Activated naive CD4-positive, alpha-beta T cell treated with anti-CD3 and anti-CD28 coated beads, Interleukin-2, amount 50 U/mL, for 24 hours (primary cell): Measurements from ENCODE around the gene IKZF1.

Source experiments
- H3K27ac Mint-ChIP-seq: one replicate; pipeline ENCODE4 v1.8.0; 2021; ENCODE audit warnings: mild to moderate bottlenecking, mixed read lengths
- H3K27me3 Mint-ChIP-seq: one replicate; pipeline ENCODE4 v1.8.0; 2021; ENCODE audit warnings: mixed read lengths
- H3K36me3 Mint-ChIP-seq: one replicate; pipeline ENCODE4 v1.8.0; 2021; ENCODE audit warnings: mixed read lengths
- H3K4me1 Mint-ChIP-seq: one replicate; pipeline ENCODE4 v1.8.0; 2021; ENCODE audit warnings: mixed read lengths
- H3K4me3 Mint-ChIP-seq: one replicate; pipeline ENCODE4 v1.8.0; 2021; ENCODE audit warnings: mild to moderate bottlenecking, mixed read lengths
- H3K9me3 Mint-ChIP-seq: one replicate; pipeline ENCODE4 v1.8.0; 2021; ENCODE audit warnings: mixed read lengths

Gene IKZF1

GRCh38 chr7:50348469-50349162 lies 44.1 kb downstream of the IKZF1 start:
- H3K9me3 Mint-ChIP-seq: peaks cover 5% of the 10 kb centered on the region
- peak overlapping the region; percentile 86 for H3K4me3 Mint-ChIP-seq
- peaks cover 33% of the 10 kb centered on the region for H3K36me3 Mint-ChIP-seq
- H3K27me3 Mint-ChIP-seq: no peaks in the 10 kb centered on the region
- peak overlapping the region; percentile 98 for H3K27ac Mint-ChIP-seq
- H3K4me1 Mint-ChIP-seq: peaks cover 84% of the 10 kb centered on the region

- peak overlapping the region; percentile 54 for H3K4me3 Mint-ChIP-seq
- H3K27me3 Mint-ChIP-seq: no peaks in the 10 kb centered on the region
- peaks cover 31% of the 10 kb centered on the region for H3K36me3 Mint-ChIP-seq
- peak overlapping the region; percentile 98 for H3K27ac Mint-ChIP-seq
- peaks cover 92% of the 10 kb centered on the region for H3K4me1 Mint-ChIP-seq
- H3K9me3 Mint-ChIP-seq: peaks cover 5% of the 10 kb centered on the region
Measured at GRCh38 chr7:50349399-50349798, 44.9 kb downstream of the IKZF1 start.

GRCh38 chr7:50349963-50350944 lies 45.7 kb downstream of the IKZF1 start:
- Mint-ChIP-seq H3K4me3 (peak overlapping the region; percentile 78), H3K27me3 (no peaks in the 10 kb centered on the region), H3K4me1 (peaks cover 97% of the 10 kb centered on the region), H3K36me3 (peaks cover 33% of the 10 kb centered on the region), H3K27ac (peak overlapping the region; percentile 98), H3K9me3 (peaks cover 5% of the 10 kb centered on the region)

GRCh38 chr7:50351267-50351666 lies 46.8 kb downstream of the IKZF1 start:
- H3K4me3 Mint-ChIP-seq: peak overlapping the region; percentile 78
- H3K27me3 Mint-ChIP-seq: no peaks in the 10 kb centered on the region
- H3K9me3 Mint-ChIP-seq: peaks cover 5% of the 10 kb centered on the region
- H3K36me3 Mint-ChIP-seq: peaks cover 31% of the 10 kb centered on the region
- peak overlapping the region; percentile 98 for H3K27ac Mint-ChIP-seq
- peaks cover 95% of the 10 kb centered on the region for H3K4me1 Mint-ChIP-seq

GRCh38 chr7:50352282-50352681 lies 47.8 kb downstream of the IKZF1 start:
- H3K36me3 Mint-ChIP-seq: peaks cover 34% of the 10 kb centered on the region
- peaks cover 95% of the 10 kb centered on the region for H3K4me1 Mint-ChIP-seq
- H3K4me3 Mint-ChIP-seq: peak overlapping the region; percentile 78
- no peaks in the 10 kb centered on the region for H3K27me3 Mint-ChIP-seq
- peaks cover 5% of the 10 kb centered on the region for H3K9me3 Mint-ChIP-seq
- H3K27ac Mint-ChIP-seq: peak overlapping the region; percentile 98

GRCh38 chr7:50352751-50353150 lies 48.2 kb downstream of the IKZF1 start:
- Mint-ChIP-seq H3K27ac (peak overlapping the region; percentile 98), H3K27me3 (no peaks in the 10 kb centered on the region), H3K4me1 (peaks cover 95% of the 10 kb centered on the region), H3K4me3 (peak overlapping the region; percentile 73), H3K9me3 (peaks cover 5% of the 10 kb centered on the region), H3K36me3 (peaks cover 35% of the 10 kb centered on the region)

- H3K27ac Mint-ChIP-seq: peak overlapping the region; percentile 98
- H3K9me3 Mint-ChIP-seq: peaks cover 5% of the 10 kb centered on the region
- peak overlapping the region; percentile 73 for H3K4me3 Mint-ChIP-seq
- H3K36me3 Mint-ChIP-seq: peaks cover 35% of the 10 kb centered on the region
- peaks cover 95% of the 10 kb centered on the region for H3K4me1 Mint-ChIP-seq
- H3K27me3 Mint-ChIP-seq: no peaks in the 10 kb centered on the region
Measured at GRCh38 chr7:50353201-50353600, 48.7 kb downstream of the IKZF1 start.

GRCh38 chr7:50353894-50354595 lies 49.5 kb downstream of the IKZF1 start:
- Mint-ChIP-seq H3K4me1 (peaks cover 95% of the 10 kb centered on the region), H3K9me3 (peaks cover 3% of the 10 kb centered on the region), H3K27me3 (no peaks in the 10 kb centered on the region), H3K4me3 (peak overlapping the region; percentile 73), H3K27ac (peak overlapping the region; percentile 98), H3K36me3 (peaks cover 29% of the 10 kb centered on the region)

GRCh38 chr7:50355817-50356178 lies 51.3 kb downstream of the IKZF1 start:
- Mint-ChIP-seq H3K36me3 (peaks cover 33% of the 10 kb centered on the region), H3K4me3 (peak overlapping the region; percentile 64), H3K27me3 (no peaks in the 10 kb centered on the region)

GRCh38 chr7:50356212-50356944 lies 51.9 kb downstream of the IKZF1 start:
- H3K27me3 Mint-ChIP-seq: no peaks in the 10 kb centered on the region

More at GRCh38 chr7:50355817-50356178, 51.3 kb downstream of the IKZF1 start:
- Mint-ChIP-seq H3K27ac (peak overlapping the region; percentile 99), H3K9me3 (no peaks in the 10 kb centered on the region), H3K4me1 (peaks cover 96% of the 10 kb centered on the region)

GRCh38 chr7:50356945-50357268 lies 52.4 kb downstream of the IKZF1 start:
- peak overlapping the region; percentile 99 for H3K27ac Mint-ChIP-seq
- no peaks in the 10 kb centered on the region for H3K27me3 Mint-ChIP-seq
- H3K36me3 Mint-ChIP-seq: peaks cover 38% of the 10 kb centered on the region
- H3K9me3 Mint-ChIP-seq: no peaks in the 10 kb centered on the region
- peak overlapping the region; percentile 64 for H3K4me3 Mint-ChIP-seq
- H3K4me1 Mint-ChIP-seq: peaks cover 94% of the 10 kb centered on the region

More at GRCh38 chr7:50356212-50356944, 51.9 kb downstream of the IKZF1 start:
- Mint-ChIP-seq H3K4me3 (peak overlapping the region; percentile 64), H3K27ac (peak overlapping the region; percentile 99), H3K9me3 (no peaks in the 10 kb centered on the region), H3K36me3 (peaks cover 36% of the 10 kb centered on the region), H3K4me1 (peaks cover 96% of the 10 kb centered on the region)

GRCh38 chr7:50357426-50357825 lies 52.9 kb downstream of the IKZF1 start:
- Mint-ChIP-seq H3K27me3 (no peaks in the 10 kb centered on the region), H3K9me3 (no peaks in the 10 kb centered on the region), H3K36me3 (peaks cover 39% of the 10 kb centered on the region), H3K27ac (peak overlapping the region; percentile 99), H3K4me1 (peaks cover 95% of the 10 kb centered on the region), H3K4me3 (peak overlapping the region; percentile 64)

- Mint-ChIP-seq H3K27ac (peak overlapping the region; percentile 99), H3K4me3 (peak overlapping the region; percentile 64), H3K27me3 (no peaks in the 10 kb centered on the region), H3K36me3 (peaks cover 46% of the 10 kb centered on the region), H3K4me1 (peaks cover 97% of the 10 kb centered on the region), H3K9me3 (no peaks in the 10 kb centered on the region)
Measured at GRCh38 chr7:50358041-50358705, 53.7 kb downstream of the IKZF1 start.

- Mint-ChIP-seq H3K27ac (peak overlapping the region; percentile 99), H3K4me3 (peak overlapping the region; percentile 64), H3K27me3 (no peaks in the 10 kb centered on the region), H3K9me3 (no peaks in the 10 kb centered on the region), H3K36me3 (peaks cover 44% of the 10 kb centered on the region), H3K4me1 (peaks cover 97% of the 10 kb centered on the region)
Measured at GRCh38 chr7:50358779-50359178, 54.3 kb downstream of the IKZF1 start.
